ENCODE results near the gene GPT2. TPM values are rescaled to one million over a fixed set of nuclear protein-coding genes. Genes with fewer than 3 reads are reported as not detected.

Gene GPT2
- total RNA-seq, 1 donor from 2014 or later = 7.9 TPM

GRCh38 chr16:46908540-46909372 is 24.6 kb downstream of the GPT2 start:
- intact Hi-C loops (cut with DNase I) = loop anchor here (1.0 to 5.0 kb wide), 2 partner anchors 54 to 221 kb away; partner anchors contain the start of genes ORC6 and VPS35
- no peak overlapping the region for H3K4me3 ChIP-seq
- no peaks in the 10 kb centered on the region for H3K4me1 ChIP-seq
- no peaks in the 10 kb centered on the region for H3K27me3 ChIP-seq
- H3K9me3 ChIP-seq = no peaks in the 10 kb centered on the region
- H3K27ac ChIP-seq = no peak overlapping the region
- H3K36me3 ChIP-seq = no peaks in the 10 kb centered on the region
- peak in 1 of 2 donors; percentile 76 for DNase-seq (ENCODE audit: low spot score in 2 of 2)
- peak; percentile 44 to 94 (median 76) for TF ChIP-seq CTCF (IDR thresholded peaks at IDR 0.05)

- no peak overlapping the region for H3K27ac ChIP-seq
- no peak for TF ChIP-seq CTCF (IDR thresholded peaks at IDR 0.05)
- H3K4me3 ChIP-seq = no peak overlapping the region
- H3K4me1 ChIP-seq = no peaks in the 10 kb centered on the region
- H3K36me3 ChIP-seq = no peaks in the 10 kb centered on the region
- H3K9me3 ChIP-seq = no peaks in the 10 kb centered on the region
- no peak for DNase-seq (ENCODE audit: low spot score in 2 of 2)
- no peaks in the 10 kb centered on the region for H3K27me3 ChIP-seq
- intact Hi-C loops (cut with DNase I) = no loop called here
Measured at GRCh38 chr16:46911038-46911437, 26.9 kb downstream of the GPT2 start.

- TF ChIP-seq CTCF (IDR thresholded peaks at IDR 0.05) = no peak
- intact Hi-C loops (cut with DNase I) = no loop called here
- DNase-seq (ENCODE audit: low spot score in 2 of 2) = no peak
- H3K36me3 ChIP-seq = no peaks in the 10 kb centered on the region
- H3K27me3 ChIP-seq = no peaks in the 10 kb centered on the region
- H3K27ac ChIP-seq = no peak overlapping the region
- no peak overlapping the region for H3K4me3 ChIP-seq
- H3K9me3 ChIP-seq = no peaks in the 10 kb centered on the region
- H3K4me1 ChIP-seq = no peaks in the 10 kb centered on the region
Measured at GRCh38 chr16:46911650-46912049, 27.5 kb downstream of the GPT2 start.

- peaks cover 0 to 4% of the 10 kb centered on the region in 2 donors for H3K36me3 ChIP-seq
- H3K27me3 ChIP-seq = no peaks in the 10 kb centered on the region
- no peaks in the 10 kb centered on the region for H3K9me3 ChIP-seq
- intact Hi-C loops (cut with DNase I) = no loop called here
- H3K27ac ChIP-seq = no peak overlapping the region
- TF ChIP-seq CTCF (IDR thresholded peaks at IDR 0.05) = no peak
- no peaks in the 10 kb centered on the region for H3K4me1 ChIP-seq
- DNase-seq (ENCODE audit: low spot score in 2 of 2) = no peak
- no peak overlapping the region for H3K4me3 ChIP-seq
Measured at GRCh38 chr16:46914556-46915201, 30.5 kb downstream of the GPT2 start.

- Histone ChIP-seq H3K9me3 (no peaks in the 10 kb centered on the region), H3K4me1 (no peaks in the 10 kb centered on the region), H3K4me3 (no peak overlapping the region), H3K36me3 (peaks cover 0 to 4% of the 10 kb centered on the region in 2 donors), H3K27me3 (no peaks in the 10 kb centered on the region), H3K27ac (no peak overlapping the region)
- TF ChIP-seq CTCF (IDR thresholded peaks at IDR 0.05) = no peak
- intact Hi-C loops (cut with DNase I) = no loop called here
- DNase-seq (ENCODE audit: low spot score in 2 of 2) = no peak
Measured at GRCh38 chr16:46915483-46916025, 31.4 kb downstream of the GPT2 start.
